H1 (cell line): ENCODE measurements around the gene SLC6A19. TPM values are rescaled to one million over a fixed set of nuclear protein-coding genes. Genes with fewer than 3 reads are reported as not detected.

ENCODE experiments used
- CTCF ChIA-PET: fragments of 300-600 bp; sonication (Branson Sonifier 250); formaldehyde crosslinking; loops from one replicate; lab custom pipeline; 2021; ENCODE audit not compliant: partially characterized antibody; lab: Charles Lee
- POLR2A ChIA-PET: fragments of 300-600 bp; sonication (Branson Sonifier 250); formaldehyde crosslinking; loops from one replicate; lab custom pipeline; 2021; ENCODE audit warnings: inconsistent platforms; ENCODE audit not compliant: partially characterized antibody; lab: Charles Lee
- DNase-seq, 2 experiments: peaks; one replicate each; pipeline versions ENCODE4 v3.0.0 to v3.0.0-alpha.2; 2010 to 2022; ENCODE audit warnings: low spot score in 2 of 2, low read depth in 1 of 2, mixed read lengths in 1 of 2
- FAIRE-seq: peaks from 2 replicates; lab custom pipeline; 2011; peaks lifted over from hg19 to GRCh38; lab: Jason Lieb, UNC
- H2AFZ ChIP-seq: 2 replicates; pipeline ENCODE4 v1.8.1; 2012; ENCODE audit warnings: low read length, inconsistent platforms
- H2AK5ac ChIP-seq: 2 replicates; pipeline ENCODE4 v1.6.1; 2013; ENCODE audit warnings: low read depth, low read length
- H2BK120ac ChIP-seq: replicated peaks from 2 replicates; pipeline ENCODE3; 2013; ENCODE audit warnings: low read depth, low read length, inconsistent platforms
- H2BK12ac ChIP-seq: 2 replicates; pipeline ENCODE4 v1.6.1; 2013; ENCODE audit warnings: low read depth, low read length
- H2BK15ac ChIP-seq: 2 replicates; pipeline ENCODE4 v1.6.1; 2013; ENCODE audit warnings: low read length
- H2BK20ac ChIP-seq: 2 replicates; pipeline ENCODE4 v1.6.1; 2013; ENCODE audit warnings: low read length
- H2BK5ac ChIP-seq: 2 replicates; pipeline ENCODE4 v1.6.1; 2013; ENCODE audit warnings: low read depth, low read length
- H3K14ac ChIP-seq: 2 replicates; pipeline ENCODE4 v1.6.1; 2013; ENCODE audit warnings: inconsistent platforms; ENCODE audit not compliant: insufficient read length
- H3K18ac ChIP-seq: 2 replicates; pipeline ENCODE4 v1.6.1; 2013; ENCODE audit warnings: low read length; ENCODE audit errors: extremely low read depth
- H3K23ac ChIP-seq: 2 replicates; pipeline ENCODE4 v1.6.1; 2013; ENCODE audit warnings: inconsistent platforms; ENCODE audit not compliant: insufficient read length
- H3K23me2 ChIP-seq: 2 replicates; pipeline ENCODE4 v1.6.1; 2013; ENCODE audit warnings: low read depth, low read length
- H3K27ac ChIP-seq: 2 replicates; pipeline ENCODE4 v1.6.1; 2011; ENCODE audit warnings: low read depth, low read length, inconsistent platforms
- H3K27me3 ChIP-seq, 4 experiments: replicated peaks in 1 of 4; 1 replicate in 1 of 4; 2 replicates in 3 of 4; pipeline versions ENCODE4 v1.6.1 to v1.8.1; 2011 to 2013; ENCODE audit warnings: low read length in 3 of 4, mild to moderate bottlenecking in 3 of 4, inconsistent platforms in 2 of 4, mixed read lengths in 2 of 4, moderate library complexity in 1 of 4; ENCODE audit not compliant: control insufficient read depth in 3 of 4, insufficient read depth in 3 of 4; ENCODE audit errors: extremely low read depth in 1 of 4
- H3K36me3 ChIP-seq, 4 experiments: 2 replicates each; pipeline versions ENCODE4 v1.6.1 to v1.8.1; 2011 to 2013; ENCODE audit warnings: mild to moderate bottlenecking in 4 of 4, low read length in 3 of 4, moderate library complexity in 2 of 4, control low read depth in 1 of 4, inconsistent platforms in 1 of 4; ENCODE audit not compliant: insufficient read depth in 4 of 4, control insufficient read depth in 2 of 4
- H3K4ac ChIP-seq: replicated peaks from 2 replicates; pipeline ENCODE3; 2013; ENCODE audit warnings: low read length, low read depth, mixed read lengths, inconsistent platforms; ENCODE audit not compliant: insufficient read length
- H3K4me1 ChIP-seq, 4 experiments: replicated peaks in 1 of 4; 1 replicate in 1 of 4; 2 replicates in 3 of 4; pipeline versions ENCODE4 v1.6.1 to v1.8.1; 2011 to 2013; ENCODE audit warnings: low read length in 3 of 4, inconsistent platforms in 2 of 4, mixed read lengths in 1 of 4; ENCODE audit not compliant: insufficient read depth in 4 of 4, control insufficient read depth in 3 of 4
- H3K4me2 ChIP-seq, 2 experiments: 2 replicates each; pipeline versions ENCODE4 v1.6.1 to v1.8.1; 2011 to 2013; ENCODE audit warnings: low read depth in 2 of 2, low read length in 2 of 2, control low read depth in 1 of 2, inconsistent platforms in 1 of 2, mild to moderate bottlenecking in 1 of 2; ENCODE audit not compliant: insufficient read depth in 1 of 2
- H3K4me3 ChIP-seq, 4 experiments: fragments of 200-600, 300-600 bp in 1 of 4; sonication (generic), shearing (Covaris generic), sonication (Bioruptor Twin) in 1 of 4; 2 replicates each; pipeline versions ENCODE4 v1.5.1 to v1.8.1; 2011 to 2016; ENCODE audit warnings: low read length in 4 of 4, low read depth in 3 of 4, control low read depth in 2 of 4, inconsistent platforms in 2 of 4, mild to moderate bottlenecking in 2 of 4, mixed read lengths in 1 of 4, moderate library complexity in 1 of 4; ENCODE audit not compliant: insufficient read depth in 2 of 4; ENCODE audit errors: extremely low read depth in 1 of 4
- H3K56ac ChIP-seq: replicated peaks from 2 replicates; pipeline ENCODE3; 2013; ENCODE audit warnings: low read depth, mild to moderate bottlenecking, mixed read lengths, low read length, inconsistent platforms; ENCODE audit not compliant: insufficient read length
- H3K79me1 ChIP-seq: 2 replicates; pipeline ENCODE4 v1.6.1; 2013; ENCODE audit warnings: low read depth, low read length, control low read depth
- H3K79me2 ChIP-seq, 2 experiments: 2 replicates each; pipeline versions ENCODE4 v1.6.1 to v1.8.1; 2012 to 2013; ENCODE audit warnings: low read length in 2 of 2, mild to moderate bottlenecking in 2 of 2, inconsistent platforms in 1 of 2; ENCODE audit not compliant: insufficient read depth in 2 of 2, control insufficient read depth in 1 of 2
- H3K9ac ChIP-seq, 4 experiments: replicated peaks in 1 of 4; 1 replicate in 1 of 4; 2 replicates in 3 of 4; pipeline versions ENCODE4 v1.6.1 to v1.8.1; 2011 to 2013; ENCODE audit warnings: low read depth in 3 of 4, low read length in 3 of 4, control low read depth in 2 of 4, mild to moderate bottlenecking in 2 of 4, moderate library complexity in 2 of 4, inconsistent platforms in 1 of 4; ENCODE audit errors: extremely low read depth in 1 of 4
- H3K9me3 ChIP-seq, 2 experiments: 2 replicates each; pipeline versions ENCODE4 v1.6.1 to v1.8.1; 2012 to 2013; ENCODE audit warnings: mild to moderate bottlenecking in 2 of 2, moderate library complexity in 2 of 2, control low read depth in 1 of 2, inconsistent platforms in 1 of 2, low read depth in 1 of 2, low read length in 1 of 2, mixed read lengths in 1 of 2; ENCODE audit not compliant: insufficient read depth in 2 of 2
- H4K20me1 ChIP-seq, 2 experiments: replicated peaks in 1 of 2; 2 replicates each; pipeline versions ENCODE3 to v1.8.1; 2011 to 2013; ENCODE audit warnings: inconsistent platforms in 2 of 2, low read length in 2 of 2, mild to moderate bottlenecking in 1 of 2; ENCODE audit not compliant: insufficient read depth in 2 of 2, control insufficient read depth in 1 of 2
- H4K5ac ChIP-seq: 2 replicates; pipeline ENCODE4 v1.6.1; 2013; ENCODE audit warnings: low read length, low read depth, mixed read lengths, inconsistent platforms; ENCODE audit not compliant: insufficient read length
- H4K8ac ChIP-seq: 2 replicates; pipeline ENCODE4 v1.8.0; 2013; ENCODE audit warnings: mild to moderate bottlenecking, moderate library complexity, low read length, inconsistent platforms; ENCODE audit not compliant: insufficient read depth; ENCODE audit errors: extremely low read depth
- H4K91ac ChIP-seq: replicated peaks from 2 replicates; pipeline ENCODE3; 2013; ENCODE audit warnings: low read length, mixed read lengths, inconsistent platforms; ENCODE audit not compliant: insufficient read length
- CEBPB ChIP-seq: IDR thresholded peaks from 2 replicates; pipeline ENCODE4 v1.6.1; 2012; ENCODE audit warnings: low read depth, low read length
- NRF1 ChIP-seq: IDR thresholded peaks from 2 replicates; pipeline ENCODE4 v1.6.1; 2011; ENCODE audit warnings: mild to moderate bottlenecking, low read depth, low read length, improper control_type of control experiment
- PHF8 ChIP-seq: fragments of 200-600 bp; sonication (generic); conservative IDR thresholded peaks from 2 replicates; pipeline ENCODE4 v1.7.1; 2012; ENCODE audit warnings: low read depth, mild to moderate bottlenecking, inconsistent platforms, low read length, moderate library complexity
- SIN3A ChIP-seq, 2 experiments: IDR thresholded peaks in 1 of 2; conservative IDR thresholded peaks in 1 of 2; 2 replicates each; pipeline ENCODE4 v1.6.1; 2011 to 2012; ENCODE audit warnings: low read length in 2 of 2, improper control_type of control experiment in 1 of 2, low read depth in 1 of 2, mild to moderate bottlenecking in 1 of 2
- whole genome bisulfite sequencing, 2 experiments: shearing (Covaris generic) in 1 of 2; methylation state at CpG; one replicate each; pipeline versions ENCODE4 v1.1.6 to v1.1.7; 2013 to 2015; ENCODE audit warnings: low lambda C conversion rate in 2 of 2, mixed read lengths in 2 of 2, inconsistent platforms in 1 of 2, low coverage in 1 of 2, missing lambda C conversion rate in 1 of 2; ENCODE audit not compliant: insufficient replicate concordance in 2 of 2, insufficient coverage in 1 of 2, insufficient read length in 1 of 2; ENCODE audit errors: extremely low coverage in 1 of 2, missing lambda C conversion rate in 1 of 2; 5-methylcytosine and 5-hydroxymethylcytosine counted together
- polyA plus RNA-seq, 7 experiments: library from polyadenylated mRNA; depleted of rRNA in 3 of 7; stranded (reverse) in 5 of 7; unstranded in 2 of 7; fragments of >200 nt in 5 of 7; fragments of 200-250 nt in 2 of 7; gene quantifications; 1 replicate in 5 of 7; 2 replicates in 1 of 7; 4 replicates in 1 of 7; pipeline versions ENCODE4 v1.2.1 to v1.2.3, GENCODE V29; 2011 to 2013; ENCODE audit warnings: missing spikeins in 2 of 7, mixed read lengths in 2 of 7
- total RNA-seq: library from RNA; stranded (reverse); fragmentation: NEBNext Ultra II Directional; extraction: Animal tissue kit (Norgen Biotek cat#: 25700); gene quantifications from 2 replicates; pipeline ENCODE4 v1.2.1, GENCODE V29; 2021

SLC6A19 gene
- total and polyA plus RNA-seq, 2 of the 8 experiments (the other 6 are each of a cell fraction or from before 2014, with no cell fraction given) = 0.02 TPM; not detected in 1

GRCh38 chr5:1179383-1179715 lies 22.0 kb upstream of the SLC6A19 start:
- no peak overlapping the region for H2BK15ac ChIP-seq
- DNase-seq = no peak
- no peaks in the 10 kb centered on the region for H3K36me3 ChIP-seq
- H3K9me3 ChIP-seq = no peaks in the 10 kb centered on the region; a peak in 1 of 4 replicates
- no peaks in the 10 kb centered on the region for H3K23me2 ChIP-seq
- no peak overlapping the region for H3K9ac ChIP-seq
- H2AFZ ChIP-seq = no peak overlapping the region
- no peak overlapping the region for H4K8ac ChIP-seq
- no peak overlapping the region for H4K91ac ChIP-seq
- no peaks in the 10 kb centered on the region for H4K20me1 ChIP-seq
- no peak overlapping the region for H2BK12ac ChIP-seq
- H2AK5ac ChIP-seq = no peak overlapping the region
- H4K5ac ChIP-seq = no peak overlapping the region
- H3K79me1 ChIP-seq = no peaks in the 10 kb centered on the region
- ChIA-PET POLR2A (no interaction called here), CTCF (interaction anchor here (0.8 to 5.5 kb wide), 3 partner anchors 11 to 25 kb away, joined by 3 to 30 read pairs (median 3); no protein-coding TSS in a partner anchor)
- H3K14ac ChIP-seq = no peak overlapping the region
- H2BK120ac ChIP-seq = no peak overlapping the region
- no peak overlapping the region for H2BK20ac ChIP-seq
- no peak overlapping the region for H2BK5ac ChIP-seq
- no peak overlapping the region for H3K18ac ChIP-seq
- no peaks in the 10 kb centered on the region for H3K27me3 ChIP-seq
- no peak overlapping the region for H3K4me3 ChIP-seq
- no peak overlapping the region for H3K27ac ChIP-seq
- H3K4ac ChIP-seq = no peak overlapping the region
- 0 out of 7 replicates have a peak, but pooled peaks cover 0 to 4% (median 0%) of the 10 kb centered on the region in 4 experiments for H3K4me1 ChIP-seq
- FAIRE-seq = no peak
- no peaks in the 10 kb centered on the region for H3K79me2 ChIP-seq
- no peak overlapping the region for H3K23ac ChIP-seq
- TF ChIP-seq NRF1 (no peak), PHF8 (no peak), CEBPB (no peak), SIN3A (conservative IDR thresholded peaks at IDR 0.05 in 1 of 2, IDR thresholded peaks at IDR 0.05 in 1 of 2; ENCODE audit: low read depth in 1 of 2, low read length in 2 of 2) (no peak)
- no peak overlapping the region for H3K4me2 ChIP-seq
- 69% methylated on average over 4 of the region's 9 CpGs; no CpG with 5 or more reads in 1 of the 2 experiments for WGBS, 2 experiments
- no peak overlapping the region for H3K56ac ChIP-seq
